Measurements from ENCODE around the gene ALDH3B2. TPM values are rescaled to one million over a fixed set of nuclear protein-coding genes. Genes with fewer than 3 reads are reported as not detected.
"Not testable (repeated sequence)": the region's sequence is repeated elsewhere in the genome, so short reads cannot be mapped to it uniquely, and the experiment has no call there.

The ALDH3B2 gene
- total and polyA plus RNA-seq, 2 experiments from 2014 or later, result not detected

- TF ChIP-seq CTCF (IDR thresholded peaks at IDR 0.05; ENCODE audit: low read depth, low read length), result no peak
- Histone ChIP-seq H3K4me1 (ENCODE audit: low read depth) (no peaks in the 10 kb centered on the region), H3K27me3 (no peaks in the 10 kb centered on the region), H3K27ac (no peak overlapping the region), H3K9me3 (ENCODE audit: low read depth) (no peaks in the 10 kb centered on the region), H3K36me3 (no peaks in the 10 kb centered on the region), H3K4me3 (no peak overlapping the region)
- DNase-seq (ENCODE audit: low read depth in 1 of 2, low spot score in 1 of 2), result no peak
Observed at GRCh38 chr11:67641338-67642172, 32.9 kb downstream of the ALDH3B2 start.

GRCh38 chr11:67640758-67641337 is 33.6 kb downstream of the ALDH3B2 start:
- Histone ChIP-seq H3K27ac (no peak overlapping the region), H3K9me3 (ENCODE audit: low read depth) (no peaks in the 10 kb centered on the region), H3K4me1 (ENCODE audit: low read depth) (no peaks in the 10 kb centered on the region), H3K27me3 (no peaks in the 10 kb centered on the region), H3K36me3 (no peaks in the 10 kb centered on the region), H3K4me3 (no peak overlapping the region)
- TF ChIP-seq CTCF (IDR thresholded peaks at IDR 0.05; ENCODE audit: low read depth, low read length), result no peak
- DNase-seq (ENCODE audit: low read depth in 1 of 2, low spot score in 1 of 2), result no peak

- DNase-seq (ENCODE audit: low read depth in 1 of 2, low spot score in 1 of 2), result peak; percentile 68 to 77
Observed at GRCh38 chr11:67640021-67640757, 34.2 kb downstream of the ALDH3B2 start.

GRCh38 chr11:67639438-67639859 is 35.0 kb downstream of the ALDH3B2 start, which contains the start of gene TBX10:
Gene TBX10, minus strand, starts transcription at chr11:67639763. Its CDS starts 291 bp downstream, at chr11:67639472.
- Histone ChIP-seq H3K4me3 (no peak within 1 kb of the TSS), H3K4me1 (ENCODE audit: low read depth) (no peaks in the 10 kb centered on the region), H3K27me3 (no peaks in the 10 kb centered on the region), H3K9me3 (ENCODE audit: low read depth) (no peaks in the 10 kb centered on the region), H3K27ac (no peak within 1 kb of the TSS), H3K36me3 (no peaks in the 10 kb centered on the region)
- no peak for DNase-seq (ENCODE audit: low read depth in 1 of 2, low spot score in 1 of 2)
- no peak for TF ChIP-seq CTCF (IDR thresholded peaks at IDR 0.05; ENCODE audit: low read depth, low read length)

More at GRCh38 chr11:67640021-67640757, 34.2 kb downstream of the ALDH3B2 start:
- Histone ChIP-seq H3K36me3 (no peaks in the 10 kb centered on the region), H3K27me3 (no peaks in the 10 kb centered on the region), H3K4me1 (ENCODE audit: low read depth) (no peaks in the 10 kb centered on the region), H3K4me3 (no peak overlapping the region), H3K27ac (no peak overlapping the region), H3K9me3 (ENCODE audit: low read depth) (no peaks in the 10 kb centered on the region)
- peak; percentile 74 for TF ChIP-seq CTCF (IDR thresholded peaks at IDR 0.05; ENCODE audit: low read depth, low read length)

GRCh38 chr11:67638535-67639437 is 35.6 kb downstream of the ALDH3B2 start:
- H3K4me1 ChIP-seq (ENCODE audit: low read depth), result no peaks in the 10 kb centered on the region
- H3K27ac ChIP-seq, result no peak overlapping the region
- no peak for DNase-seq (ENCODE audit: low read depth in 1 of 2, low spot score in 1 of 2)

GRCh38 chr11:67637441-67637840 is 37.0 kb downstream of the ALDH3B2 start:
- not testable (repeated sequence) for H3K36me3 ChIP-seq; H3K9me3 ChIP-seq (ENCODE audit: low read depth); DNase-seq (ENCODE audit: low read depth in 1 of 2, low spot score in 1 of 2); H3K4me1 ChIP-seq (ENCODE audit: low read depth); H3K27ac ChIP-seq; H3K4me3 ChIP-seq; H3K27me3 ChIP-seq

More at GRCh38 chr11:67638535-67639437, 35.6 kb downstream of the ALDH3B2 start:
- no peaks in the 10 kb centered on the region for H3K27me3 ChIP-seq
- H3K9me3 ChIP-seq (ENCODE audit: low read depth), result no peaks in the 10 kb centered on the region
- H3K4me3 ChIP-seq, result no peak overlapping the region
- no peak for TF ChIP-seq CTCF (IDR thresholded peaks at IDR 0.05; ENCODE audit: low read depth, low read length)
- no peaks in the 10 kb centered on the region for H3K36me3 ChIP-seq

Data from cardiac muscle cell (in vitro differentiated cells and primary cell).